ENCODE data around the gene OIP5.

OIP5 gene

GRCh38 chr15:41350057-41350717 lies 17.8 kb upstream of the OIP5 start:
- no peak for DNase-seq (ENCODE audit: low spot score)
- no peak overlapping the region for H2BK5ac ChIP-seq (ENCODE audit: low read length)
- no peak overlapping the region for H4K91ac ChIP-seq (ENCODE audit: low read depth, low read length, poor library complexity)
- H3K14ac ChIP-seq (ENCODE audit: low read length) = no peak overlapping the region
- H2BK12ac ChIP-seq (ENCODE audit: low read length) = no peak overlapping the region
- no peak overlapping the region for H3K23ac ChIP-seq (ENCODE audit: low read depth, low read length, poor library complexity)
- no peaks in the 10 kb centered on the region for H3K9me3 ChIP-seq (replicated peaks in 1 of 2; ENCODE audit: control insufficient read depth in 2 of 2, insufficient read depth in 1 of 2, low read depth in 1 of 2, low read length in 2 of 2)
- no peak overlapping the region for H3K27ac ChIP-seq (replicated peaks; ENCODE audit: low read length)
- H3K36me3 ChIP-seq (replicated peaks in 1 of 2; ENCODE audit: control insufficient read depth in 2 of 2, insufficient read depth in 2 of 2, low read length in 2 of 2) = peaks cover 49 to 99% of the 10 kb centered on the region in 2 donors
- no peak overlapping the region for H3K4ac ChIP-seq (ENCODE audit: low read length)
- no peak overlapping the region for H2AFZ ChIP-seq (ENCODE audit: low read length)
- H3K27me3 ChIP-seq (ENCODE audit: control insufficient read depth in 3 of 3, insufficient read depth in 3 of 3, low read depth in 1 of 3, low read length in 3 of 3) = no peaks in the 10 kb centered on the region
- H4K8ac ChIP-seq (ENCODE audit: low read depth, low read length) = no peak overlapping the region
- H2AK5ac ChIP-seq (ENCODE audit: low read depth, low read length) = no peak overlapping the region
- H2BK120ac ChIP-seq (ENCODE audit: low read depth, low read length) = no peak overlapping the region
- H3K18ac ChIP-seq (ENCODE audit: low read length) = no peak overlapping the region
- no peak overlapping the region for H3K9ac ChIP-seq (ENCODE audit: low read depth, low read length, poor library complexity)
- no peak overlapping the region for H2BK15ac ChIP-seq (ENCODE audit: low read length)
- no peak overlapping the region for H3K4me3 ChIP-seq (ENCODE audit: low read length in 2 of 2)
- no CpG with 5 or more reads among the region's 10 CpGs for WGBS, 2 donors (ENCODE audit: extremely low coverage in 2 of 2, insufficient read length in 2 of 2, insufficient replicate concordance in 1 of 2)
- H3K4me2 ChIP-seq (ENCODE audit: insufficient read depth, low read length, poor library complexity, severe bottlenecking) = no peak overlapping the region
- H3K4me1 ChIP-seq (ENCODE audit: control insufficient read depth in 2 of 2, insufficient read depth in 1 of 2, low read depth in 1 of 2, low read length in 2 of 2) = no peaks in the 10 kb centered on the region
- peaks cover 2% of the 10 kb centered on the region for H3K79me1 ChIP-seq (ENCODE audit: low read depth, low read length)

GRCh38 chr15:41347236-41347635 lies 14.8 kb upstream of the OIP5 start:
- no peak overlapping the region for H3K27ac ChIP-seq (replicated peaks; ENCODE audit: low read length)
- no peaks in the 10 kb centered on the region for H3K9me3 ChIP-seq (replicated peaks in 1 of 2; ENCODE audit: control insufficient read depth in 2 of 2, insufficient read depth in 1 of 2, low read depth in 1 of 2, low read length in 2 of 2)
- H4K8ac ChIP-seq (ENCODE audit: low read depth, low read length) = no peak overlapping the region
- no peak overlapping the region for H2AFZ ChIP-seq (ENCODE audit: low read length)
- H3K9ac ChIP-seq (ENCODE audit: low read depth, low read length, poor library complexity) = no peak overlapping the region
- no peak overlapping the region for H3K4me2 ChIP-seq (ENCODE audit: insufficient read depth, low read length, poor library complexity, severe bottlenecking)
- no peaks in the 10 kb centered on the region for H3K27me3 ChIP-seq (ENCODE audit: control insufficient read depth in 3 of 3, insufficient read depth in 3 of 3, low read depth in 1 of 3, low read length in 3 of 3)
- H3K4me3 ChIP-seq (ENCODE audit: low read length in 2 of 2) = no peak overlapping the region
- H3K4me1 ChIP-seq (ENCODE audit: control insufficient read depth in 2 of 2, insufficient read depth in 1 of 2, low read depth in 1 of 2, low read length in 2 of 2) = no peaks in the 10 kb centered on the region
- no peak overlapping the region for H3K18ac ChIP-seq (ENCODE audit: low read length)
- no peak overlapping the region for H3K23ac ChIP-seq (ENCODE audit: low read depth, low read length, poor library complexity)
- H3K4ac ChIP-seq (ENCODE audit: low read length) = no peak overlapping the region
- H4K91ac ChIP-seq (ENCODE audit: low read depth, low read length, poor library complexity) = no peak overlapping the region
- no peak overlapping the region for H2AK5ac ChIP-seq (ENCODE audit: low read depth, low read length)
- no peak overlapping the region for H2BK15ac ChIP-seq (ENCODE audit: low read length)
- no peak overlapping the region for H2BK5ac ChIP-seq (ENCODE audit: low read length)
- whole genome bisulfite sequencing, 2 donors (ENCODE audit: extremely low coverage in 2 of 2, insufficient read length in 2 of 2, insufficient replicate concordance in 1 of 2) = no CpG with 5 or more reads among the region's 5 CpGs
- no peak for DNase-seq (ENCODE audit: low spot score)
- no peak overlapping the region for H2BK12ac ChIP-seq (ENCODE audit: low read length)
- peaks cover 47 to 100% of the 10 kb centered on the region in 2 donors for H3K36me3 ChIP-seq (replicated peaks in 1 of 2; ENCODE audit: control insufficient read depth in 2 of 2, insufficient read depth in 2 of 2, low read length in 2 of 2)
- H2BK120ac ChIP-seq (ENCODE audit: low read depth, low read length) = no peak overlapping the region
- H3K14ac ChIP-seq (ENCODE audit: low read length) = no peak overlapping the region
- peaks cover 2% of the 10 kb centered on the region for H3K79me1 ChIP-seq (ENCODE audit: low read depth, low read length)

- peaks cover 38 to 100% of the 10 kb centered on the region in 2 donors for H3K36me3 ChIP-seq (replicated peaks in 1 of 2; ENCODE audit: control insufficient read depth in 2 of 2, insufficient read depth in 2 of 2, low read length in 2 of 2)
- peaks cover 5% of the 10 kb centered on the region for H3K79me1 ChIP-seq (ENCODE audit: low read depth, low read length)
- no peak overlapping the region for H4K8ac ChIP-seq (ENCODE audit: low read depth, low read length)
- no peak overlapping the region for H3K4me3 ChIP-seq (ENCODE audit: low read length in 2 of 2)
- H2BK15ac ChIP-seq (ENCODE audit: low read length) = no peak overlapping the region
- no peak overlapping the region for H2BK120ac ChIP-seq (ENCODE audit: low read depth, low read length)
- H3K9ac ChIP-seq (ENCODE audit: low read depth, low read length, poor library complexity) = no peak overlapping the region
- no peak overlapping the region for H2BK12ac ChIP-seq (ENCODE audit: low read length)
- no peak overlapping the region for H2BK5ac ChIP-seq (ENCODE audit: low read length)
- no peak for DNase-seq (ENCODE audit: low spot score)
- no peak overlapping the region for H3K27ac ChIP-seq (replicated peaks; ENCODE audit: low read length)
- no peak overlapping the region for H3K4ac ChIP-seq (ENCODE audit: low read length)
- H3K23ac ChIP-seq (ENCODE audit: low read depth, low read length, poor library complexity) = no peak overlapping the region
- H3K18ac ChIP-seq (ENCODE audit: low read length) = no peak overlapping the region
- no peaks in the 10 kb centered on the region for H3K27me3 ChIP-seq (ENCODE audit: control insufficient read depth in 3 of 3, insufficient read depth in 3 of 3, low read depth in 1 of 3, low read length in 3 of 3)
- WGBS, 2 donors (ENCODE audit: extremely low coverage in 2 of 2, insufficient read length in 2 of 2, insufficient replicate concordance in 1 of 2) = no CpG with 5 or more reads among the region's 4 CpGs
- no peaks in the 10 kb centered on the region for H3K9me3 ChIP-seq (replicated peaks in 1 of 2; ENCODE audit: control insufficient read depth in 2 of 2, insufficient read depth in 1 of 2, low read depth in 1 of 2, low read length in 2 of 2)
- no peaks in the 10 kb centered on the region for H3K4me1 ChIP-seq (ENCODE audit: control insufficient read depth in 2 of 2, insufficient read depth in 1 of 2, low read depth in 1 of 2, low read length in 2 of 2)
- no peak overlapping the region for H2AFZ ChIP-seq (ENCODE audit: low read length)
- no peak overlapping the region for H4K91ac ChIP-seq (ENCODE audit: low read depth, low read length, poor library complexity)
- no peak overlapping the region for H3K4me2 ChIP-seq (ENCODE audit: insufficient read depth, low read length, poor library complexity, severe bottlenecking)
- no peak overlapping the region for H3K14ac ChIP-seq (ENCODE audit: low read length)
- no peak overlapping the region for H2AK5ac ChIP-seq (ENCODE audit: low read depth, low read length)
These were observed 9.1 kb upstream of the OIP5 start for GRCh38 chr15:41341519-41341918.

GRCh38 chr15:41340189-41340695 lies 7.9 kb upstream of the OIP5 start:
- H2AK5ac ChIP-seq (ENCODE audit: low read depth, low read length) = no peak overlapping the region
- H2BK120ac ChIP-seq (ENCODE audit: low read depth, low read length) = no peak overlapping the region
- H3K4me3 ChIP-seq (ENCODE audit: low read length in 2 of 2) = no peak overlapping the region
- DNase-seq (ENCODE audit: low spot score) = no peak
- H3K4me2 ChIP-seq (ENCODE audit: insufficient read depth, low read length, poor library complexity, severe bottlenecking) = no peak overlapping the region
- peaks cover 31 to 90% of the 10 kb centered on the region in 2 donors for H3K36me3 ChIP-seq (replicated peaks in 1 of 2; ENCODE audit: control insufficient read depth in 2 of 2, insufficient read depth in 2 of 2, low read length in 2 of 2)
- H3K4me1 ChIP-seq (ENCODE audit: control insufficient read depth in 2 of 2, insufficient read depth in 1 of 2, low read depth in 1 of 2, low read length in 2 of 2) = no peaks in the 10 kb centered on the region
- no peak overlapping the region for H3K18ac ChIP-seq (ENCODE audit: low read length)
- H3K14ac ChIP-seq (ENCODE audit: low read length) = no peak overlapping the region
- no peak overlapping the region for H3K27ac ChIP-seq (replicated peaks; ENCODE audit: low read length)
- H2BK5ac ChIP-seq (ENCODE audit: low read length) = no peak overlapping the region
- no peak overlapping the region for H2AFZ ChIP-seq (ENCODE audit: low read length)
- no peak overlapping the region for H2BK12ac ChIP-seq (ENCODE audit: low read length)
- H3K23ac ChIP-seq (ENCODE audit: low read depth, low read length, poor library complexity) = no peak overlapping the region
- H3K9ac ChIP-seq (ENCODE audit: low read depth, low read length, poor library complexity) = no peak overlapping the region
- no peak overlapping the region for H2BK15ac ChIP-seq (ENCODE audit: low read length)
- no peak overlapping the region for H4K91ac ChIP-seq (ENCODE audit: low read depth, low read length, poor library complexity)
- no peaks in the 10 kb centered on the region for H3K9me3 ChIP-seq (replicated peaks in 1 of 2; ENCODE audit: control insufficient read depth in 2 of 2, insufficient read depth in 1 of 2, low read depth in 1 of 2, low read length in 2 of 2)
- no peak overlapping the region for H3K4ac ChIP-seq (ENCODE audit: low read length)
- WGBS, 2 donors (ENCODE audit: extremely low coverage in 2 of 2, insufficient read length in 2 of 2, insufficient replicate concordance in 1 of 2) = no CpG with 5 or more reads among the region's 5 CpGs
- peaks cover 5% of the 10 kb centered on the region for H3K79me1 ChIP-seq (ENCODE audit: low read depth, low read length)
- H4K8ac ChIP-seq (ENCODE audit: low read depth, low read length) = no peak overlapping the region
- H3K27me3 ChIP-seq (ENCODE audit: control insufficient read depth in 3 of 3, insufficient read depth in 3 of 3, low read depth in 1 of 3, low read length in 3 of 3) = no peaks in the 10 kb centered on the region

Measured in neuronal stem cell (in vitro differentiated cells).